Muscle of leg (tissue), 11 donors: Measurements from ENCODE around the gene CBFB. TPM values are rescaled to one million over a fixed set of nuclear protein-coding genes. Genes with fewer than 3 reads are reported as not detected.
A peak's percentile ranks its signal among the peaks of the same experiment; 100 is the strongest.

Experiments
- DNase-seq: peaks from one replicate; pipeline ENCODE4 v3.0.0; 2013
- H3K27ac ChIP-seq: one replicate; pipeline ENCODE4 v1.5.1; 2013; ENCODE audit warnings: mild to moderate bottlenecking, low read length, control low read depth
- H3K27me3 ChIP-seq: one replicate; pipeline ENCODE4 v1.6.1; 2013; ENCODE audit warnings: low read length; ENCODE audit not compliant: control insufficient read depth, insufficient read depth
- H3K36me3 ChIP-seq: one replicate; pipeline ENCODE4 v1.6.1; 2013; ENCODE audit warnings: low read length; ENCODE audit not compliant: control insufficient read depth, insufficient read depth
- H3K4me1 ChIP-seq: one replicate; pipeline ENCODE4 v1.6.1; 2013; ENCODE audit warnings: low read length; ENCODE audit not compliant: control insufficient read depth, insufficient read depth
- H3K4me3 ChIP-seq: one replicate; pipeline ENCODE4 v1.5.1; 2013; ENCODE audit warnings: low read length, control low read depth
- H3K9me3 ChIP-seq: replicated peaks from 2 replicates; pipeline ENCODE4 v1.6.1; 2013; ENCODE audit warnings: low read depth, low read length; ENCODE audit not compliant: control insufficient read depth
- WGBS: methylation state at CpG from one replicate; pipeline ENCODE4 v1.1.5; 2013; ENCODE audit warnings: missing lambda C conversion rate; ENCODE audit not compliant: insufficient coverage; 5-methylcytosine and 5-hydroxymethylcytosine counted together
- polyA plus RNA-seq, 8 donors: library from polyadenylated mRNA; unstranded; fragments of 120-200 nt; gene quantifications; one replicate each; pipeline versions ENCODE4 v1.2.1 to v1.2.3, GENCODE V29; 2013; ENCODE audit warnings: inconsistent platforms in 1 of 8, low replicate concordance in 1 of 8; ENCODE audit not compliant: insufficient read length in 8 of 8, insufficient read depth in 1 of 8
- total RNA-seq: library from RNA; stranded (reverse); fragments of 120-200 nt; gene quantifications from one replicate; pipeline ENCODE4 v1.2.4, GENCODE V29; 2013

The CBFB gene
- total and polyA plus RNA-seq, 9 donors, result 31.6 to 70.3 (median 42.2) TPM

DNA sequence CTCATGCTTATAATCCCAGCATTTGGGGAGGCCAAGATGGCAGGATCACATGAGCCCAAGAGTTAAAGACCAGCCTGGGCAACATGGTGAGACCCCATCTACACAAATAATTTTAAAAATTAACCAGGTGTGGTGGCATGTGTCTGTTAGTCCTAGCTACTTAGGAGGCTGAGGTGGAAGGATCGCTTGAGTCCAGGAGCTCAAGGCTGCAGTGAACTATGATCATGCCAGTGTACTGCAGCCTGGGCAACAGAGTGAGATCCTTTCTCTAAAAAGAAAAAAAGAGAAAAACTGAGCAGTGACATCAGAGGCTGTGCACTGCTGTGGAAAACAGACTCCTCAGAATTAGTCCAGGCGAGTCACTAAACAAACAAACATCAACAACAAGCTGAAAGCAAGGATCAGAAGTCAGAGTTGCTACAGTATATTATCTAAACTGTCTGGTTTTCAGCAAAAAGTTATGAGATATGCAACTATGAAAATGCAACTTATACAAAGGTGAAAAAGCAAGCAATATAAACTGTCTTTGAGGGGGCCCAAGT lies 39.3 kb downstream of the CBFB start:
- H3K36me3 ChIP-seq, result peaks cover 26% of the 10 kb centered on the region
- no peak for DNase-seq
- no peaks in the 10 kb centered on the region for H3K27me3 ChIP-seq
- H3K4me1 ChIP-seq, result no peaks in the 10 kb centered on the region
- no peaks in the 10 kb centered on the region for H3K9me3 ChIP-seq
- H3K4me3 ChIP-seq, result no peak overlapping the region
- 100% methylated on average over 1 of the region's 2 CpGs for WGBS
- no peak overlapping the region for H3K27ac ChIP-seq

DNA sequence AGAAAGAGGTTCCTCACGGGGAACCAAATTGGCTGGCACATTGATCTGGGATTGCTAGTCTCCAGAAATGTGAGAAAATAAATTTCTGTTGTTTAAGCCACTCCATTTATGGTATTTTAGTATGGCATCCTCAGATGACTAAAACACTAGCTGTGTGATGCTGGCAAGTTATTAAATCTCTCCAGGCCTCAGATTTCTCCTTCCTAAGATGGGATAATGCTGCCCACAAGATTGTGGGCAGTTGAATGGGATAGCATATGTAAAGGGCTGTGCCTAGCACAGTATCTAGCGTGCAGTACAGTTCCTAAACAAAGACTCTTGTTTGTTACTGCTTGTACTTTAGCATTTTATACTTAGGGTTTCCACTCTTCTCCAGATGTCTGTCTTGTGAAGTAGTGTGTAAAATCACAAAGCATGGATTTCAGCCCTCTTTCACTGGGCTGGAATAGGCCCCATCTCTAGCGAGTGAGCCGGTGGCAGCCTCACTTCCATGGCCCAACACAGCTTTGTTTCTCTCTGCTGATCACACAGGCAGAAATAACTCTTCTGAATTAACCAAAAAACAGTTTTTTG lies 42.6 kb downstream of the CBFB start:
- H3K36me3 ChIP-seq, result peaks cover 34% of the 10 kb centered on the region
- no peak overlapping the region for H3K4me3 ChIP-seq
- no peak for DNase-seq
- H3K9me3 ChIP-seq, result no peaks in the 10 kb centered on the region
- no peaks in the 10 kb centered on the region for H3K4me1 ChIP-seq
- H3K27ac ChIP-seq, result no peak overlapping the region
- H3K27me3 ChIP-seq, result no peaks in the 10 kb centered on the region
- no CpG with 5 or more reads among the region's 4 CpGs for WGBS

DNA sequence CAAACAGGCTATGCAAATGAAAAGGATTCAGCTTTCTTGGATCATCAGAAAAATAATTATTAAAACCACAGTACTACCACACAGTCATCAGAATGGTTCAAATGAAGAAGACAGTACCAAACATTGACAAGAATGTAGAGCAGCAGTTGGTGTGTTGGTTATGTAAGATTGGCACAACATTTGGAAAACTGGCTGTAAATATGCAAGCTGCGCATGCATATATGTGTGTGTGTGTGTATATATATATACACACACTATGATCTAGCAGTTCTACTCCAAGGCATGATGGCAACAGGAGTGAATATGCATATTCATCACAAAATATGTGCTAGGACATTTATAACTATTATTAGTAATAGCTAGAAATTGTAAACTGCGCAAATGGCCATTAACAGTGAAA lies 46.4 kb downstream of the CBFB start:
- Histone ChIP-seq H3K36me3 (peaks cover 20% of the 10 kb centered on the region), H3K27ac (no peak overlapping the region), H3K9me3 (no peaks in the 10 kb centered on the region), H3K4me3 (no peak overlapping the region), H3K27me3 (no peaks in the 10 kb centered on the region), H3K4me1 (no peaks in the 10 kb centered on the region)
- WGBS, result no CpG with 5 or more reads among the region's 2 CpGs
- no peak for DNase-seq

DNA sequence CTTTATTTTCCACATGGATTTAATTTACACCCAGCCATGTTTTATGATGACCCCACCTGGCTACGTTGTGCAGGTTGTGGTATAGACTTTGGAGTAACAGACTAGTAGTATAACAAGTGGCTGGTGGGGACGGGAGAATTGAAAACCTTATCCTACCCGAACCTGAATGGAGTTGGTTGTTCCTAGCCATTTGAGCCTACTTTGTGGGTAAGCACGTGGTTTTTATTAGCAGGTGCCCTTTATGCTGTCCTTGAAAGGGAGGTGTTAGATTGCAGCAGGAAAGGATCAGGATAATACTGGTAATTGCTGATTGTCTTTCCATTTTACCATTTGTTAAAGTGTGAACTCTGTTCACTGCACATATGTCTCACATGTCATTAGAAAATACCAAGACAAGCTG lies 48.9 kb downstream of the CBFB start:
- DNase-seq, result no peak
- no peaks in the 10 kb centered on the region for H3K9me3 ChIP-seq
- no peaks in the 10 kb centered on the region for H3K4me1 ChIP-seq
- H3K27ac ChIP-seq, result no peak overlapping the region
- peaks cover 20% of the 10 kb centered on the region for H3K36me3 ChIP-seq
- 63% methylated on average over 2 of the region's 4 CpGs for WGBS
- H3K4me3 ChIP-seq, result no peak overlapping the region
- H3K27me3 ChIP-seq, result no peaks in the 10 kb centered on the region

DNA sequence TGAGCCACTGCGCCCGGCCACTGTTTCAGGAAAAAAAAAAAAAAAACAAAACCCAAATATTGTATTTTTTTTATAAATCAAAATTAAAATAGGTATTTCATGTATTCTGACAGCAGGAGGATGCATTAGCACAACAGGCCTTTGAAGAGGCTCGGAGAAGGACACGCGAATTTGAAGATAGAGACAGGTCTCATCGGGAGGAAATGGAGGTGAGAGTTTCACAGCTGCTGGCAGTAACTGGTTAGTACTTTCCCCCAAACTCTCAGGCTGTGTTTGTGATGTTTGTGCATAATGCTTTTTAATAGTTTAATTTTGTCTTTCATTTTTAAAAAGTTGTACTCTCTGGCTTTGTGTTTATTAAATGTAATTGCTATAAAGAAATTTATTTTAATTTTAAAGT lies 53.2 kb downstream of the CBFB start:
- H3K27me3 ChIP-seq, result no peaks in the 10 kb centered on the region
- H3K4me1 ChIP-seq, result no peaks in the 10 kb centered on the region
- no peak overlapping the region for H3K27ac ChIP-seq
- no peak for DNase-seq
- H3K4me3 ChIP-seq, result no peak overlapping the region
- H3K36me3 ChIP-seq, result peaks cover 12% of the 10 kb centered on the region
- no peaks in the 10 kb centered on the region for H3K9me3 ChIP-seq
- no CpG with 5 or more reads among the region's 6 CpGs for WGBS

DNA sequence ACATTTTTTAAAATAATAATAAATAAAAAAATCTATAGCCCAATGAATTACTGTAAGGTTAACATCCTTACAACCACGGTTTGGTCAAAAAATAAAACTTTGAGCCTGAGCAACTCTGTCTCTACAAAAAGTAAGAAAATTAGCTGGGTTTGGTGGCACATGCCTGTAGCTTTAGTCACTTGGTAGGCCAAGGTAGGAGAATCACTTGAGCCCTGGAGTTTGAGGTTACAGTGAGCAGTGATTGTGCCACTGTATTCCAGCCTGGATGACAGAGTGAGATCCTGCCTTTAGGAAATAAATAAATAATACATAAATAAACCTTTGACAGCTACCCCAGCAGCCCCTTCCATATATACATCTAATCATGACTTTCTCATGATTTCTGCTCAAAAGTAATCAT lies 53.9 kb downstream of the CBFB start:
- Histone ChIP-seq H3K4me3 (no peak overlapping the region), H3K36me3 (peaks cover 10% of the 10 kb centered on the region), H3K27ac (no peak overlapping the region), H3K27me3 (no peaks in the 10 kb centered on the region), H3K9me3 (no peaks in the 10 kb centered on the region), H3K4me1 (no peaks in the 10 kb centered on the region)
- DNase-seq, result no peak
- WGBS, result no CpG with 5 or more reads among the region's 1 CpG

DNA sequence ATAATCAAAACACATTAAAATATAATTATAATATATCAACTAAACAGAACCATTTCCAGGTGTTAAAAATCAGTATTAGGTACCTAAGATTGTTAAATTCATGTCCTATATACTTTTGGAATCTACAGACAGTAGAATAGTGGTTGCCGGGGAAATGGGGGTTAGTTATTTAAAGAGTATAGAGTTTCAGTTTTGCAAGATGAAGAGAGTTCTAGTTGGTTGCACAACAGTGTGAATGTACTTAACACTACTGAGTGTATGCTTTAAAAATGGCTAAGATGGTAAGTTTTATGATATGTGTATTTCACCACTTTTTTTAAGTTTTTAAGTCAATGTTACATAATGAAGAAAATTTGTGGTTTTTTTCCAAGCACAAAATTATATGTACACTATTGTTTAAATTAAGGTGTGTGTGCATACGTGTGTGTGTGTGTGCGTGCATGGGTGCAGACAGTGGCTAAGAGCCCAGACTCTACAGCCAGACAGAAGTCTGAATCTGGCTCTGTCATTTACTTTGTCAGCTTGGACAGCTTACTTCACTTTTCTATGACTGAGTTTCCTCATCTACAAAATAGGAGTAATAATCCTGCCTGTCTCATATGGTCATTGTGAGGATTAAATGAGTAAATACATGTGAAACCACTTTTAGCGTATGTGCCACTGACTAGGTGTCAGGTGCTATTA lies 55.5 kb downstream of the CBFB start:
- Histone ChIP-seq H3K36me3 (peaks cover 7% of the 10 kb centered on the region), H3K4me3 (no peak overlapping the region), H3K27me3 (no peaks in the 10 kb centered on the region), H3K9me3 (no peaks in the 10 kb centered on the region), H3K4me1 (no peaks in the 10 kb centered on the region), H3K27ac (no peak overlapping the region)
- DNase-seq, result no peak
- no CpG with 5 or more reads among the region's 4 CpGs for WGBS

DNA sequence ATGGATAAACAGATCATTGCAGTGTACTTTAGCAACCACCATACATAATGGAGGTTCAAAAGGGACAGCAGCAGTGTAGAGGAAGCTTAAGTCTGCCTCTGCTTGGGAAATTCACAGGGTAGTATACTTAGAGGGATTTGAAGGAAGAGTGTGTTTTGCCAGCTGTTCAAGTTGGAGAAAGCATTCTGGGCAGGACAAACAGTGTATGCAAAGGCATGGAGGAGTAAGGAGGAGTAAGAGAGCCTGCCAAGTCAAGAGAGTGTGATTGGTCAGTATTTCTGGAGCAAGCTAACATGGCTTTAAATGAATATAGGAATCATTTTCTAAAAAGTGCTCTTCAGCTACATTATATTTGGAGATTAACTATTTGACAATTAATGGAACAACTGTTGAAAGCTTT lies 57.9 kb downstream of the CBFB start:
- Histone ChIP-seq H3K36me3 (peaks cover 4% of the 10 kb centered on the region), H3K27ac (no peak overlapping the region), H3K27me3 (no peaks in the 10 kb centered on the region), H3K4me1 (no peaks in the 10 kb centered on the region), H3K4me3 (no peak overlapping the region), H3K9me3 (no peaks in the 10 kb centered on the region)
- DNase-seq, result peak; percentile 71

DNA sequence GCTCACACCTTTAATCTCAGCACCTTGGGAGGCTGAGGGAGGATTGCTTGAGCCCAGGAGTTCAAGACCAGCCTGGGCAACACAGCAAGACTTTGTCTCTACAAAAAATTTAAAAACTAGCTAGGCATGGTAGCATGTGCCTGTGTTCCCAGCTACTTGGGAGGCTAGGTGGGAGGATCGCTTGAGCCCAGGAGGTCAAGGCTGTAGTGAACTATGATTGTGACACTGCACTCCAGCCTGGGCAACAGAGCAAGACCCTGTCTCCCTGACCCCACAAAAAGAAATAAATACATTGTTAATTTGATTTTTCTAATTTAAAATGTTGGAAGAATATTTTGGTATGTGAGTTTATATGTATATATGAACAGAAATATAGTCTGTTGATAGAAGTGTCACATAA lies 58.3 kb downstream of the CBFB start:
- Histone ChIP-seq H3K9me3 (no peaks in the 10 kb centered on the region), H3K27me3 (no peaks in the 10 kb centered on the region), H3K4me1 (no peaks in the 10 kb centered on the region), H3K4me3 (no peak overlapping the region), H3K27ac (peak overlapping the region; percentile 2), H3K36me3 (peaks cover 4% of the 10 kb centered on the region)
- WGBS, result no CpG with 5 or more reads among the region's 1 CpG
- no peak for DNase-seq

DNA sequence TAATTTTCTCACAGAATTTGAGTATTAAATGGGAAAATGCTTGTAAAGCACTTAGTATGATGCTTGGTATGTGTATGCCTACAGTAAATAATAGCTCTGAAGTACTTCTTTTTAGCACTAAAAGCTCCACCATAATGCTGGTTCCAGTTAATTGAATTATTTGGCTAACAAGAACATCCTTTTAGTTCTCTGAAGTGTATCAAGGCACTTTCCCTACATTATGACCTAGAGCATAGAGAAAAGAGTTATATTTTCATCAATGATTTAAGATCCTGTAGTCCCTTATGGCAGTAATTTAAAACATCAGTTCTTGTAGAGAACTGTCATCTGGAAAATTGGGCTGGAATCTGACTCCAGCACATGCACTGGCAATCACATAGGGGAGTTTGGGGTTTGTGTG lies 58.9 kb downstream of the CBFB start:
- no peaks in the 10 kb centered on the region for H3K9me3 ChIP-seq
- H3K4me1 ChIP-seq, result no peaks in the 10 kb centered on the region
- H3K27me3 ChIP-seq, result no peaks in the 10 kb centered on the region
- H3K27ac ChIP-seq, result peak overlapping the region; percentile 2
- DNase-seq, result peak; percentile 57
- H3K4me3 ChIP-seq, result no peak overlapping the region
- H3K36me3 ChIP-seq, result peaks cover 4% of the 10 kb centered on the region
